Ascending aorta (tissue), 2 donors: ENCODE data around the gene NCOA5. TPM values are rescaled to one million over a fixed set of nuclear protein-coding genes. Genes with fewer than 3 reads are reported as not detected.

Experiments used
- DNase-seq, 2 donors: peaks; one replicate each; pipeline ENCODE4 v3.0.0-alpha.2; 2019; ENCODE audit warnings: low spot score in 2 of 2
- H3K27ac ChIP-seq, 2 donors: fragments of 200-600 bp; sonication (generic); one replicate each; pipeline ENCODE4 v1.5.1; 2016 to 2017; ENCODE audit warnings: mild to moderate bottlenecking in 1 of 2
- H3K27me3 ChIP-seq: fragments of 200-600 bp; sonication (generic); one replicate; pipeline ENCODE4 v1.5.1; 2017
- H3K36me3 ChIP-seq, 2 donors: fragments of 200-600 bp; sonication (generic); one replicate each; pipeline ENCODE4 v1.5.1; 2016
- H3K4me1 ChIP-seq, 2 donors: fragments of 200-600 bp; sonication (generic); one replicate each; pipeline ENCODE4 v1.5.1; 2016 to 2017; ENCODE audit warnings: mild to moderate bottlenecking in 1 of 2
- H3K4me3 ChIP-seq, 2 donors: fragments of 200-600 bp; sonication (generic); one replicate each; pipeline ENCODE4 v1.5.1; 2016 to 2017; ENCODE audit warnings: mild to moderate bottlenecking in 1 of 2
- H3K9me3 ChIP-seq, 2 donors: fragments of 200-600 bp; sonication (generic); one replicate each; pipeline ENCODE4 v1.5.1; 2016
- intact Hi-C: fragments of 100-400 bp; cut with DNase I; formaldehyde crosslinking; loops from one replicate; pipeline ENCODE4 v1.15.1; 2023
- total RNA-seq: library from RNA; depleted of rRNA; stranded (reverse); fragments of >200 nt; gene quantifications from one replicate; pipeline ENCODE4 v1.1.0, GENCODE V29; 2016
- TF ChIP-seq, protein P1 (sequence below), 3 experiments: fragments of 200-600 bp in 2 of 3; fragments of 450-650 bp in 1 of 3; sonication (generic) in 2 of 3; IDR thresholded peaks; one replicate each; pipeline ENCODE4 v1.5.1; 2016 to 2019; ENCODE audit warnings: antibody characterized with exemption in 3 of 3, mild to moderate bottlenecking in 1 of 3, moderate library complexity in 1 of 3

Gene NCOA5
- total RNA-seq, 1 donor from 2014 or later, result 70.4 TPM

DNA sequence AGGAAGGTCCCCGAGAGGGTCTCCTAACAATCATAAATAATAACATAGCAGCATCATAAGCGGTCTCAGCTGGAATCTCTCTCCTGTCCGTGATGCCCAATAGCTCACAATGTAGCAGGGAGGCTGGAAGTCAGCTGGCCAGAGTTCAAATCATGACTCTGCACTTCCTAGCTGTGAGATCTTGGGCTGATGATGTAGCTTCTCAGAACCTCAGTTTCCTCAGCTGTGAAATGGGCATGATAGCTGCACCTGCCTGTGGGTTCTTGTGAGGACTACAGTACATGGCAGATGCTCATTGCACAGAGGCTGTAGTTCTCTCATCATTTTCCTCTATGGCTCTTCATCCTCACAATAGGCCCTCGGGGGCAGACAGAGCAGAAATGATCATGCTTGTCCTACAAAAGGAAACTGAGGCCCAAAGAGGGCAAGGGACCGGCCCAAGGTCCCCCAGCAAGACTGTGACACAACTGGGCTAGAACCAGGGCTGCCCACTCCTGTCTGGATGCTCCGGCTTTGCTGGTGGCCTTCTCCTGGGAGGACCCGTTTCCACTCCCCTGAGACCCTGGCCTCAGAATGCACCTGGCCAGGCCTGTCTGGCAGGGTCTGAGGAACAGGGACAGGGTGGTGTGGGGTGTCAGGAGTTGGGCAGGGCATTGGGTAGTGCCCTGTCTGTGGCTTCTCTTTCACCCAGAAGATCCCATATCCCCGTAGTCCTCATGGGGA is 43.0 kb downstream of the NCOA5 start:
- H3K36me3 ChIP-seq, result no peaks in the 10 kb centered on the region
- TF ChIP-seq, protein P1, sequence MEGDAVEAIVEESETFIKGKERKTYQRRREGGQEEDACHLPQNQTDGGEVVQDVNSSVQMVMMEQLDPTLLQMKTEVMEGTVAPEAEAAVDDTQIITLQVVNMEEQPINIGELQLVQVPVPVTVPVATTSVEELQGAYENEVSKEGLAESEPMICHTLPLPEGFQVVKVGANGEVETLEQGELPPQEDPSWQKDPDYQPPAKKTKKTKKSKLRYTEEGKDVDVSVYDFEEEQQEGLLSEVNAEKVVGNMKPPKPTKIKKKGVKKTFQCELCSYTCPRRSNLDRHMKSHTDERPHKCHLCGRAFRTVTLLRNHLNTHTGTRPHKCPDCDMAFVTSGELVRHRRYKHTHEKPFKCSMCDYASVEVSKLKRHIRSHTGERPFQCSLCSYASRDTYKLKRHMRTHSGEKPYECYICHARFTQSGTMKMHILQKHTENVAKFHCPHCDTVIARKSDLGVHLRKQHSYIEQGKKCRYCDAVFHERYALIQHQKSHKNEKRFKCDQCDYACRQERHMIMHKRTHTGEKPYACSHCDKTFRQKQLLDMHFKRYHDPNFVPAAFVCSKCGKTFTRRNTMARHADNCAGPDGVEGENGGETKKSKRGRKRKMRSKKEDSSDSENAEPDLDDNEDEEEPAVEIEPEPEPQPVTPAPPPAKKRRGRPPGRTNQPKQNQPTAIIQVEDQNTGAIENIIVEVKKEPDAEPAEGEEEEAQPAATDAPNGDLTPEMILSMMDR (IDR thresholded peaks at IDR 0.05), result no peak
- H3K27me3 ChIP-seq, result no peaks in the 10 kb centered on the region
- H3K4me3 ChIP-seq, result no peak overlapping the region
- no peaks in the 10 kb centered on the region for H3K9me3 ChIP-seq
- intact Hi-C loops, result no loop called here
- H3K4me1 ChIP-seq, result no peaks in the 10 kb centered on the region
- DNase-seq, result no peak
- H3K27ac ChIP-seq, result no peak overlapping the region

DNA sequence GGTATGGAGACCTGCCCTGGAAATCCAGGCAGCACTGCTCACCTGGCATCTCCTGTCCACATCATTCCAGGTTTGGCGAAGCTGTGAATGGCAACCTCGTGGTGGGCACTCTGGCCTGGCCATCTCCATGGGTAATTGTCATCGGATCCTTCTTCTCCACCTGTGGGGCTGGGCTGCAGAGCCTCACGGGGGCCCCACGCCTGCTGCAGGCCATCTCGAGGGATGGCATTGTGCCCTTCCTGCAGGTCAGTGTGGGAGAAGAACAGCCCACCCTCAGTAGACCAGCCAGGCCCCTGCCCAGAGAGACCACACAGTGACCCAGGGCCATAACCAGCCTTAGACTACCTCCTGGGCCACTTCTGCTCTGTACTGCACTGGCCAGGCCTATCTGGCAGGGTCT is 44.9 kb downstream of the NCOA5 start:
- Histone ChIP-seq H3K36me3 (no peaks in the 10 kb centered on the region), H3K27me3 (no peaks in the 10 kb centered on the region), H3K4me1 (no peaks in the 10 kb centered on the region), H3K4me3 (no peak overlapping the region), H3K9me3 (no peaks in the 10 kb centered on the region), H3K27ac (no peak overlapping the region)
- intact Hi-C loops, result no loop called here
- no peak for DNase-seq
- TF ChIP-seq, protein P1 (IDR thresholded peaks at IDR 0.05), result no peak

GRCh38 chr20:46043556-46043955 is 46.2 kb downstream of the NCOA5 start:
- H3K9me3 ChIP-seq, result no peaks in the 10 kb centered on the region
- no peak for DNase-seq
- intact Hi-C loops, result no loop called here
- no peaks in the 10 kb centered on the region for H3K4me1 ChIP-seq
- no peak overlapping the region for H3K4me3 ChIP-seq
- H3K27ac ChIP-seq, result no peak overlapping the region
- no peaks in the 10 kb centered on the region for H3K27me3 ChIP-seq
- no peaks in the 10 kb centered on the region for H3K36me3 ChIP-seq
- TF ChIP-seq, protein P1 (IDR thresholded peaks at IDR 0.05), result no peak

DNA sequence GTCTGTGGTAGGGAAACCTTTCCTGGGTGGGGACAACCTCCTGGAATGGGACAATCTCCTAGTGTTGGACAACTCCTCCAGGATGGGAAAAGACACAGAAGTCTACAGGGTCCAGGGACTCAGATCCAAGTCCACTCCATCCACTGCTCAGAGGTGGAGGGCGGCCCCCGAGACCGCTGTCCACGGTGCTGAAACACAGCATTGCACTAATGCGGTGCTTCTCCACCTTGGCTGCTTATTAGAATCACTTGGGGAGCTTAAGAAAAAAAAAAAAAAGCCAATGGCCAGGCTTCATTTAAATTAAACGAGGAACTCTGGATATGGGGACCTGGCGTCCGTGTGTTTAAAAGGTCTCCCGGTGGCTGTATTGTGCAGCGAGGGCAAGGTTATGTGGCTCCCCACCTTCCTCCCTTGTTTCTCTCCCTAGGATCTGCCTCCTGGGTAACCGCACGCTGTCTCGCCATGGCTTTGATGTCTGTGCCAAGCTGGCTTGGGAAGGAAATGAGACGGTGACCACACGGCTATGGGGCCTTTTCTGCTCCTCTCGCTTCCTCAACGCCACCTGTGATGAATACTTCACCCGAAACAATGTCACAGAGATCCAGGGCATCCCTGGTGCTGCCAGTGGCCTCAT is 48.7 kb downstream of the NCOA5 start:
- Histone ChIP-seq H3K4me3 (no peak overlapping the region), H3K27ac (no peak overlapping the region), H3K9me3 (no peaks in the 10 kb centered on the region), H3K36me3 (no peaks in the 10 kb centered on the region), H3K4me1 (no peaks in the 10 kb centered on the region), H3K27me3 (no peaks in the 10 kb centered on the region)
- intact Hi-C loops, result no loop called here
- TF ChIP-seq, protein P1 (IDR thresholded peaks at IDR 0.05), result no peak
- no peak for DNase-seq

- no peaks in the 10 kb centered on the region for H3K4me1 ChIP-seq
- H3K27me3 ChIP-seq, result peaks cover under 1% of the 10 kb centered on the region
- no peaks in the 10 kb centered on the region for H3K9me3 ChIP-seq
- DNase-seq, result no peak
- intact Hi-C loops, result no loop called here
- no peak overlapping the region for H3K27ac ChIP-seq
- no peaks in the 10 kb centered on the region for H3K36me3 ChIP-seq
- H3K4me3 ChIP-seq, result no peak overlapping the region
- TF ChIP-seq, protein P1 (IDR thresholded peaks at IDR 0.05), result no peak
Observed at GRCh38 chr20:46037036-46037435, 52.7 kb downstream of the NCOA5 start.
